ENCODE data around the gene TMEM18.
"Not testable (repeated sequence)": the region's sequence is repeated elsewhere in the genome, so short reads cannot be mapped to it uniquely, and the experiment has no call there.

Gene TMEM18

DNA sequence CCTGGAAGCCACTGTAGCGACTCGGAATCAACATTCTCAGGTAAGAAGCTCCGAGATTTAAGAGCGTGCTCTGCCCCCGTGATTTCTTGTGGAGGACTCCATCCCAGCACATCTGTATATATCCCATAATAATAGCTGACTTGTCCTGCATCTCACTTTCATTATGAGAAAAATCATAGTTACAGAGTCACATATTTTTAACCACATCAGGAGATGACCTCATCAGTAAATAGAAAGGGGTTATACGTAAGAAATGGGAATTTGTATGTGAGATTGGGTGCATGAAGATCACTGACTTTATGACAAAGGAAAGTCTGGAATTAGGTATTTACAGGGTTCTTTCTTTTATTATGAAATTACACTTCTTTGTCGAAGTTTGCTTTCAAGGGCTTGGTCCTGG is 16.4 kb upstream of the TMEM18 start:
- no peak for DNase-seq (ENCODE audit: low spot score)

DNA sequence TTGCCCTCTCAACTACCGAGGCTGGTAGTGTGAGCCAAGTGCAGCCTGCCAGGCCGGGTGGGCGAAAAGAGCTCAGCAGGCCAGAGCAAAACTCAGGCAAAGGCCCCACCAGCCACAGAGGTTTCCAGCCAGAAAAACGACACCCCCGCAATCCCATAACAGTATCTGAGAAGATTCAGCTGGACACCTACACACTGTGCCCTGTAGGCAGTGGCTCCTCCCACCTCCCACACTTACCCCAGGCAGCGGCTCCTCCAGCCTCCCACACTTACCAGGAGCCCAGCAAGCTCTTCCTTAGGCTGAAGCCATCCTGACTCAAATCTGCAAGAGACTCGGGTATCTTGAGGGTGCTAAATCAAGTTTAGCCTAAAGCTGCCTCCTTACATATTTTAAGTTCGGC is 15.6 kb upstream of the TMEM18 start:
- DNase-seq (ENCODE audit: low spot score) = no peak

GRCh38 chr2:691821-692761 is 14.9 kb upstream of the TMEM18 start:
- no peak for DNase-seq (ENCODE audit: low spot score)

DNA sequence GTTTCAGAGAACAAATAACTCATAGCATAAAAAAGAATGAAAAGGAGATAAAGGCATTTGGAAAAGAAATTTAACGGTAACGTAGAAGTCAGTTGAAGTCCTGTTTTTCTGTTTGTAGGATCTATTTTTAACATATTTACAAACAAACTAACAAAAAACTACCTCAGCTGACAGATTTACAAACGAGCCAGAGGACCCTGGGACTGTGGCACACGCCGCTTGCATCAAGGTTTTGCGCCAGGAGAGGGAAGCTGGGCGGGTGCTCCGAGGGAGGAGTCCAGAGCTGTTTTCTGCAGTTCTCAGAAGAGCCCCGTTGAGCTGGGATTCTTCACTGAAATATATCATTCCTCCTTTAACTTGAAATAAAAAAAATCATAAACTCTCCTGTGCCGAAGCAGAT is 13.6 kb upstream of the TMEM18 start:
- no peak for DNase-seq (ENCODE audit: low spot score)

DNA sequence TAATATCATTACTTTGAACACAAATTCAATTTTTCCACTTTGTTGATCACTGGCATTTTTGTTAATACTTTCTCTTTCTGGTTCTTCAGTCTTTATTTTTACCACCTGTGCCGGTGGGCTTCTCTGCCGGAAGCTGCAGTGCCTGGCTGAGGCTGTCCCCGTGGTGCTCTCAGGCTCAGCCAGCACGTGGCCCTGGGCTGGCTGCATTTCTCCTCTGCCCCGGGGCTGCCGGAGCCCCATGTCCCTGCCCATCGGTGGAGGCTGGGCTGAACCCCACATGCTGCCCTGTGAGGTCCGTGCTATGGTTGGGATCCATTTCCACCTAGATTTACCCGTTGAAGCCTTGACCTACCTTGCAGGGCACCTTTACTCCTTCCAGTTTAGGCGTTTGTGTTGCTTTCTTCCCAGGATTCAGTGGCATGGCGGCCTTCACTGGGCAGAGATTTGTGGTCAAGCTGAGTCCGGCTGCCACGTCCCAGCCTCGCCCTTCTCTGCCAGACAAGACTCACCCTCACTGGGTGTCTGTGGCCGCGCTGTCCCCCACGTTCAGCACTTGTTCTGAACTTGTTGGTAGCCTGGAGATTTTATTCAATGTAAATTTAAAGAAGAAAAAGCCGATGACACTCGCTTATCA is 12.8 kb upstream of the TMEM18 start:
- no peak for DNase-seq (ENCODE audit: low spot score)

- no peak for DNase-seq (ENCODE audit: low spot score)
Observed at GRCh38 chr2:689237-689636, 12.0 kb upstream of the TMEM18 start.

DNA sequence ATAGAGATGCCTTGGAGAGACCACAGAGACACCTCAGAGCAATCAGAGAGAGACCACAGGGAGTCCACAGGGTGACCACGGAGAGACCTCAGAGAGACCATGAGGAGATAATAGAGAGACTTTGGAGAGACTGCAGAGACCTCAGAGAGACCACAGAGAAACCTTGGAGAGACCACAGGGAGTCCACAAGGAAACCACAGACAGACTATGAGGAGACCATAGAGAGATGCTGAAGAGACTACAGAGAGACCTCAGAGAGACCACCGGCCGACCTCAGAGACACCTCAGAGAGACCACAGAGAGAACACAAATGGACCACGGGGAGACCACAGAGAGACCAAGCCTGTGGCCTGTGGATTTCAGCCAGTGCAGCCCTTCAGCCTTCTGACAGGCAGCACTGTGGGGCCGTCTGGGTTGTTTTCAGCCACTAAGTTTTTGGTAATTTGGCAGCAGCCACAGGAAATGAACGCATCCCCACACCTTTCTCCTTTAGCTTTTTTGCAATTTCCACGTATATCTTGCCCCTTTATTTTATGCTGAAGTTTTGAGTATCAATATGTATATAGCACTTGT is 11.4 kb upstream of the TMEM18 start:
- no peak for DNase-seq (ENCODE audit: low spot score)

DNA sequence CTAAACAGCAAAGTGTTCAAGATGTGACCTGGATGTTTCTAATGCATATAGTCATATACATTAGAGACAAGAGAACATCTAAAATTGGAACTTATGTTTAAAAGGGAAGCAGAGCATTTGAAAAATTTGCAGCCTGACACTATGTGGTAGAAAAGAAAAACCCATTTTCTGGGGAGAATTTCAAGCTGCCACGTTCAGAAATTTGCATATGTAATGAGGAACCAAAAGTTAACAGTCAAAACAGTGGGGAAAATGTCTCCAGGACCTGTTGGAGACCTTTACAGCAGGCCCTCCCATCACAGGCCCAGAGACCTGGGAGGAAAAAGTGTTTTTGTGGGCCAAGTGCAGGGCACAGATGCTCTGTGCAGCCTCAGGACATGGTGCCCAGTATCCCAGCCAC is 8.2 kb upstream of the TMEM18 start:
- no peak for DNase-seq (ENCODE audit: low spot score)

GRCh38 chr2:684913-685312 is 7.7 kb upstream of the TMEM18 start:
- DNase-seq (ENCODE audit: low spot score) = not testable (repeated sequence)

DNA sequence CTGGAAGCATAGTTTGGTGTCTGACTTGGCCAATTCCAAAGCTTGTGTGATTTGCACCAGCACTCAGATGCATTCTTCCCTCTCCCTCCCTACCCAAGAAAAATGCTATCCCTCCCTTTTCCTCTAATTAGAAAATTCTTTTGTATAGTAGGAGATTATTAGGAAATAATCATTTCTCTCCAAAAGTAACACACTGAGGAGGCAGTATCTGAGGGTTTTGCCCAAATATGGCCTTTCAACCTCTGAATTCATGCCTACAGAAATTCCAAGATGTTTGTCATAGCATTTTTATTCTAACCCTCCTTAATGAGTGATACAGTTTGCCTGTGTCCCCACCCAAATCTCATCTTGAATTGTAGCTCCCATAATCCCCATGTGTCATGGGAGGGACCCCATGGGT is 5.0 kb upstream of the TMEM18 start:
- DNase-seq (ENCODE audit: low spot score) = no peak

GRCh38 chr2:681312-681711 is 4.1 kb upstream of the TMEM18 start:
- no peak for DNase-seq (ENCODE audit: low spot score)

- no peak for DNase-seq (ENCODE audit: low spot score)
Observed at GRCh38 chr2:680496-680895, 3.3 kb upstream of the TMEM18 start.

DNA sequence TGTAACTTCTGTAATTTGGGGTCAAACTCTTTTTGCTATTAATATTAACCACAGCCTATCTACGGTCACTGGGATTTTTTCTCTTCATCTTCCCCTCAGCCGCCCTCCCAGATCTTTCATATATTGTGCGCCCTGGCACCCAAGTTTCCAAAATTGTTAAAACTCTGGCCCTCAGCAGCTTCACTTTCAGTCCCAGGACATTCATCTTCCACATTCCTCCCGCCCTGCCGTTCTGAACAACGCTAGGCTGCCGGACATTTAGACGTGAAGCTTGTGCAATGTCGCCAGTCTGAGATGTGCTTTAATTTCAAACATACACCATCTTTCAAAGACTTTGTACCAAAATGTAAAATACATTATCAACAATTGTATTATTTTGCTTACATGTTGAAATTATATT is 1.8 kb upstream of the TMEM18 start:
- no peak for DNase-seq (ENCODE audit: low spot score)

- DNase-seq (ENCODE audit: low spot score) = peak; percentile 23
Observed at GRCh38 chr2:677959-678550, 849 bp upstream of the TMEM18 start.

DNA sequence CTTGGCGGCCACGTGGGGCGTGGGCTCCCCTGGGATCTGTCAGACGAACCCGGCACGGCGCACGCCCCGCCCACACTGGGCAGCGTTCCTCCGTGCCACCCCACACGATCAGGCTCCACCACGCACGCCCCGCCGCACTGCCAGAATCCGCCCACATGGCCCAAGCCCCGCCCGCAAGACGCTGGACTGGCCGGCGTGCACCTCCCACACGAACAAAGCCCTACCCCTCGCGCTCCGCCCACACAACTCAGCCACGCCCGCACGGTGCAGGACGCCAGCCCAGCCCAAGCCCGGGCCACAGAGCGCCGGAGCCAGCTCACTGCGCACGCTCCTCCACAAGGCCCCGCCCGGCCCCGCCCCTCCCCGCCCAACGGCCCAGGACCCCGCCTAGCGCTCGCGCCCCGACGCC is 555 bp downstream of the TMEM18 start:
- DNase-seq (ENCODE audit: low spot score) = peak; percentile 96

DNA sequence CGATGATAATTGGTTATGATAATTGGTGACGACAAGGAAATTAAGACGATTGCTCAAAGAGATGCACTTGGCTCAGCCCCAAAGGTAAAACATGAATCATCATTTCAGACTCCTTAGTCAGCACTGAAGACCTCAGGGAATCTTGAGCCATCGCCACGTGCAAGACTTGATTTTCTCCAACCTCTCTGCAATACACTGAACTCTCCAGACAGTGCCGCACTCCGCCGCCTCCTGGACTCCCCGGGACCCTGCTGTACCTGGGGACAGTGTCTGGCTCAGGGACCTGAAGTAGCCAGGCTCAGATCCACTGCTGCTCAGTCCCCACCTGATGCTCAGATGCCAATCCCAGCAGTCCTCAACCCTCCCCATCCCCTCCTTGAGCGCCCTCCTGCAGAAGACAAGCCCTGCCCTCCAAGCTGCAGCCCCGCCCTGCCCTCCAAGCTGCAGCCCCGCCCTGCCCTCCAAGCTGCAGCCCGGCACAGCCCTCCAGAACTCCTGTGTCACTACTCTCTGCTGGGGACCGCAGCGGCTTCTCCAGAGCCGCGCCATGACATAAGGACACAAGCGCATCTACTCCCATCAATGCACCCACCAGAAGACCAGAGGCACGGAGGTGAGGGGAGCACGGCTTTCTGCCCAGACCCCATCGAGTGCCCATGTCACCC is 1.1 kb downstream of the TMEM18 start:
- peak; percentile 96 for DNase-seq (ENCODE audit: low spot score)

GRCh38 chr2:675460-675859 is 1.7 kb downstream of the TMEM18 start:
- no peak for DNase-seq (ENCODE audit: low spot score)

DNA sequence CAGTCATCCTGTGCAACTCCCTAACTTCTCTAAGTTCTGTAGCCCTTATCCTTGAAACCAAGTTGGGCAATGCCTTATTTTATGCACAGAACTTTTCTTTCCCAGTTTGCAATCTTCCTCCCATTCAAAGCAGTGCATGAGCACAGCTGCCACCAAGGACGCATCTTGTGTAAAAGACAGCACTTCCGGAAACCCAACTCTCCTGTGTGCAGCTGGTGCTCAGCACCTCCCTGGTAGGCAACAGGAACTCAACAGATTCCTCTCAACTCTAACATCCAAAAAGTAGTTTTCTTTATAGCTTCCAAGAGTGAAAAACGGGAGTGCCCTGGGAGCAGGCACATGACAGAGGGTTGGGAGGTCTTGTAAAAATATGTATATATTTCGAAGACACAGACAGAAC is 2.2 kb downstream of the TMEM18 start:
- DNase-seq (ENCODE audit: low spot score) = no peak

- DNase-seq (ENCODE audit: low spot score) = no peak
Observed at GRCh38 chr2:674321-674985, 2.8 kb downstream of the TMEM18 start.

GRCh38 chr2:673615-674320 is 3.4 kb downstream of the TMEM18 start:
- no peak for DNase-seq (ENCODE audit: low spot score)

- DNase-seq (ENCODE audit: low spot score) = no peak
Observed at GRCh38 chr2:673016-673415, 4.2 kb downstream of the TMEM18 start.
